IMR-90 (cell line): Measurements from ENCODE around the gene ISCA1. TPM values are rescaled to one million over a fixed set of nuclear protein-coding genes. Genes with fewer than 3 reads are reported as not detected.

ENCODE experiments used
- ATAC-seq: fragments of 200-7000 bp; cut with Tn5 transposase; 2 replicates; pipeline ENCODE4 v1.9.1; 2020; ENCODE audit warnings: low read depth, mild to moderate bottlenecking, moderate library complexity
- BruUV-seq: library from RNA; stranded (reverse); fragments of 400-500 nt; replicated peaks from 2 replicates; lab custom pipeline; 2021; lab: Mats Ljungman, UMichigan
- CTCF ChIA-PET: fragments of 300-600 bp; formaldehyde crosslinking; extraction: SDS; loops from one replicate; lab custom pipeline; 2021; ENCODE audit warnings: antibody characterized with exemption; lab: Yijun Ruan, JAX
- POLR2A ChIA-PET: fragments of 300-600 bp; sonication (Branson Sonifier 250); formaldehyde crosslinking; loops from one replicate; lab custom pipeline; 2022; ENCODE audit warnings: antibody characterized with exemption; ENCODE audit not compliant: unreplicated experiment; lab: Charles Lee
- DNase-seq: peaks from one replicate; pipeline ENCODE4 v3.0.0; 2013
- H2AFZ ChIP-seq: replicated peaks from 2 replicates; pipeline ENCODE3; 2013; ENCODE audit warnings: low read length, mild to moderate bottlenecking; ENCODE audit not compliant: poor library complexity
- H2AK5ac ChIP-seq: 2 replicates; pipeline ENCODE4 v1.6.1; 2013; ENCODE audit warnings: low read depth, low read length, inconsistent platforms
- H2AK9ac ChIP-seq: replicated peaks from 2 replicates; pipeline ENCODE3; 2013; ENCODE audit warnings: mild to moderate bottlenecking, low read depth, low read length, moderate library complexity; ENCODE audit not compliant: poor library complexity
- H2BK120ac ChIP-seq: 2 replicates; pipeline ENCODE4 v1.6.1; 2013; ENCODE audit warnings: low read depth, low read length, inconsistent platforms
- H2BK15ac ChIP-seq: 3 replicates; pipeline ENCODE4 v1.6.1; 2013; ENCODE audit warnings: low read depth, low read length, inconsistent platforms
- H2BK20ac ChIP-seq: 2 replicates; pipeline ENCODE4 v1.6.1; 2013; ENCODE audit warnings: low read depth, mild to moderate bottlenecking, inconsistent platforms, low read length, moderate library complexity
- H2BK5ac ChIP-seq: 2 replicates; pipeline ENCODE4 v1.6.1; 2013; ENCODE audit warnings: mild to moderate bottlenecking, low read depth, low read length, inconsistent platforms; ENCODE audit not compliant: poor library complexity, severe bottlenecking
- H3K14ac ChIP-seq: replicated peaks from 2 replicates; pipeline ENCODE4 v1.6.1; 2013; ENCODE audit warnings: low read depth, low read length, inconsistent platforms
- H3K18ac ChIP-seq: 2 replicates; pipeline ENCODE4 v1.6.1; 2013; ENCODE audit warnings: low read depth, low read length, control low read depth
- H3K23ac ChIP-seq: 2 replicates; pipeline ENCODE4 v1.6.1; 2013; ENCODE audit warnings: low read depth, low read length, inconsistent platforms
- H3K27ac ChIP-seq: 2 replicates; pipeline ENCODE4 v1.5.1; 2013; ENCODE audit warnings: mild to moderate bottlenecking, control low read depth, low read length; ENCODE audit not compliant: insufficient read depth
- H3K27me3 ChIP-seq: 2 replicates; pipeline ENCODE4 v1.6.1; 2013; ENCODE audit warnings: low read length; ENCODE audit not compliant: control insufficient read depth, insufficient read depth
- H3K36me3 ChIP-seq: 2 replicates; pipeline ENCODE4 v1.6.1; 2013; ENCODE audit warnings: low read length, mixed read lengths; ENCODE audit not compliant: control insufficient read depth, insufficient read depth
- H3K4ac ChIP-seq: 2 replicates; pipeline ENCODE4 v1.6.1; 2013; ENCODE audit warnings: low read depth, low read length, inconsistent platforms
- H3K4me1 ChIP-seq: 2 replicates; pipeline ENCODE4 v1.6.1; 2013; ENCODE audit warnings: low read length, mixed read lengths; ENCODE audit not compliant: control insufficient read depth, insufficient read depth
- H3K4me2 ChIP-seq: 2 replicates; pipeline ENCODE4 v1.6.1; 2013; ENCODE audit warnings: low read depth, mild to moderate bottlenecking, control low read depth, low read length, moderate library complexity
- H3K4me3 ChIP-seq: 2 replicates; pipeline ENCODE4 v1.5.1; 2013; ENCODE audit warnings: low read depth, mild to moderate bottlenecking, control low read depth, low read length, moderate library complexity; ENCODE audit not compliant: insufficient read depth
- H3K56ac ChIP-seq: 2 replicates; pipeline ENCODE4 v1.6.1; 2013; ENCODE audit warnings: low read length, inconsistent platforms; ENCODE audit not compliant: insufficient read depth; ENCODE audit errors: extremely low read depth
- H3K79me1 ChIP-seq, 2 experiments: 2 replicates each; pipeline ENCODE4 v1.6.1; 2013; ENCODE audit warnings: low read length in 2 of 2, inconsistent platforms in 1 of 2, low read depth in 1 of 2
- H3K9ac ChIP-seq: 2 replicates; pipeline ENCODE4 v1.6.1; 2013; ENCODE audit warnings: low read depth, low read length, control low read depth
- H3K9me1 ChIP-seq: 2 replicates; pipeline ENCODE4 v1.6.1; 2013; ENCODE audit warnings: low read length, inconsistent platforms; ENCODE audit not compliant: insufficient read depth
- H3K9me3 ChIP-seq: 2 replicates; pipeline ENCODE4 v1.6.1; 2013; ENCODE audit warnings: low read length; ENCODE audit not compliant: control insufficient read depth, insufficient read depth
- H4K20me1 ChIP-seq: 2 replicates; pipeline ENCODE4 v1.6.1; 2013; ENCODE audit warnings: low read length, inconsistent platforms; ENCODE audit not compliant: insufficient read depth
- H4K5ac ChIP-seq: 2 replicates; pipeline ENCODE4 v1.6.1; 2013; ENCODE audit warnings: mild to moderate bottlenecking, low read depth, low read length, control low read depth
- H4K8ac ChIP-seq, 2 experiments: 2 replicates each; pipeline ENCODE4 v1.6.1; 2013; ENCODE audit warnings: low read depth in 2 of 2, low read length in 2 of 2, control low read depth in 1 of 2, inconsistent platforms in 1 of 2
- H4K91ac ChIP-seq: 2 replicates; pipeline ENCODE4 v1.6.1; 2013; ENCODE audit warnings: low read depth, low read length, inconsistent platforms; ENCODE audit not compliant: insufficient read depth
- BHLHE40 ChIP-seq: fragments of 150-350 bp; IDR thresholded peaks from 2 replicates; pipeline ENCODE4 v1.6.1; 2016; ENCODE audit warnings: mild to moderate bottlenecking, low read depth, low read length
- CEBPB ChIP-seq: IDR thresholded peaks from 2 replicates; pipeline ENCODE4 v1.6.1; 2012; ENCODE audit warnings: low read depth, low read length, improper control_type of control experiment
- CHD1 ChIP-seq: IDR thresholded peaks from 2 replicates; pipeline ENCODE4 v1.6.1; 2012; ENCODE audit warnings: low read depth, low read length, improper control_type of control experiment
- CTCF ChIP-seq: conservative IDR thresholded peaks from 2 replicates; pipeline ENCODE4 v1.5.1; 2012; ENCODE audit warnings: mild to moderate bottlenecking, low read depth, low read length, improper control_type of control experiment
- ELK1 ChIP-seq: fragments of 150-350 bp; IDR thresholded peaks from 2 replicates; pipeline ENCODE4 v1.6.1; 2016; ENCODE audit warnings: low read depth, mild to moderate bottlenecking, low read length, moderate library complexity, borderline replicate concordance
- FOS ChIP-seq: fragments of 150-350 bp; IDR thresholded peaks from 2 replicates; pipeline ENCODE4 v1.6.1; 2016; ENCODE audit warnings: low read depth, low read length
- MAFK ChIP-seq: IDR thresholded peaks from 2 replicates; pipeline ENCODE4 v1.6.1; 2012; ENCODE audit warnings: low read depth, low read length, improper control_type of control experiment
- MAZ ChIP-seq: IDR thresholded peaks from 2 replicates; pipeline ENCODE4 v1.6.1; 2012; ENCODE audit warnings: low read depth, mild to moderate bottlenecking, low read length, improper control_type of control experiment, moderate library complexity, borderline replicate concordance
- MXI1 ChIP-seq: IDR thresholded peaks from 2 replicates; pipeline ENCODE4 v1.6.1; 2012; ENCODE audit warnings: low read depth, mild to moderate bottlenecking, low read length, moderate library complexity, borderline replicate concordance
- NFE2L2 ChIP-seq: fragments of 150-350 bp; IDR thresholded peaks from 2 replicates; pipeline ENCODE4 v1.6.1; 2016; ENCODE audit warnings: low read depth, mild to moderate bottlenecking, low read length
- POLR2A ChIP-seq: IDR thresholded peaks from 2 replicates; pipeline ENCODE4 v1.6.1; 2012; ENCODE audit warnings: mild to moderate bottlenecking, low read depth, low read length
- RAD21 ChIP-seq: IDR thresholded peaks from 2 replicates; pipeline ENCODE4 v1.6.1; 2012; ENCODE audit warnings: low read length, improper control_type of control experiment
- RCOR1 ChIP-seq: IDR thresholded peaks from 2 replicates; pipeline ENCODE4 v1.6.1; 2012; ENCODE audit warnings: mild to moderate bottlenecking, low read length, improper control_type of control experiment; ENCODE audit not compliant: insufficient replicate concordance
- RFX5 ChIP-seq: IDR thresholded peaks from 2 replicates; pipeline ENCODE4 v1.8.0; 2012; ENCODE audit warnings: low read depth, mild to moderate bottlenecking, low read length, moderate library complexity
- SMC3 ChIP-seq: fragments of 150-350 bp; IDR thresholded peaks from 2 replicates; pipeline ENCODE4 v1.6.1; 2016; ENCODE audit warnings: low read depth, mild to moderate bottlenecking, antibody characterized with exemption, low read length, moderate library complexity
- USF2 ChIP-seq: fragments of 150-350 bp; IDR thresholded peaks from 2 replicates; pipeline ENCODE4 v1.6.1; 2017; ENCODE audit warnings: mild to moderate bottlenecking, antibody characterized with exemption, low read length, low read depth
- WGBS, 2 experiments: methylation state at CpG; one replicate each; pipeline versions ENCODE4 v1.1.5 to v1.1.7; 2013; ENCODE audit warnings: missing lambda C conversion rate in 2 of 2; ENCODE audit not compliant: insufficient read length in 1 of 2; ENCODE audit errors: extremely low coverage in 2 of 2; 5-methylcytosine and 5-hydroxymethylcytosine counted together
- dilution Hi-C: fragments of 300-500 bp; cut with HindIII; formaldehyde crosslinking; loops from one replicate; pipeline ENCODE4 v1.14.3; 2018; ENCODE audit warnings: low sequenced_read_pairs; ENCODE audit not compliant: unreplicated experiment
- in situ Hi-C: fragments of 300-500 bp; cut with MboI; formaldehyde crosslinking; loops from 3 replicates; pipeline ENCODE4 v1.14.3; 2019; ENCODE audit warnings: low sequenced_read_pairs, inconsistent platforms, mixed read lengths
- intact Hi-C: fragments of 100-400 bp; cut with micrococcal nuclease; formaldehyde crosslinking; loops from 2 replicates; pipeline ENCODE4 v1.10.0; 2022
- polyA plus RNA-seq, 3 experiments: library from polyadenylated mRNA; depleted of rRNA; stranded (reverse); fragments of >200 nt; gene quantifications; 2 replicates each; pipeline ENCODE4 v1.2.3, GENCODE V29; 2012; ENCODE audit warnings: low replicate concordance in 1 of 3
- total RNA-seq: library from RNA; depleted of rRNA; stranded (reverse); fragments of >200 nt; gene quantifications from 2 replicates; pipeline ENCODE4 v1.2.3, GENCODE V29; 2012

Gene ISCA1
- total and polyA plus RNA-seq, 2 of the 4 experiments (the other 2 are of a cell fraction): 14.7 to 15.1 TPM

GRCh38 chr9:86280580-86280979, 1.8 kb downstream of the ISCA1 start:
- H2AK5ac ChIP-seq: no peak overlapping the region
- no peak overlapping the region for H2BK20ac ChIP-seq
- in situ Hi-C loops (no loop called here), intact Hi-C loops (loop anchor here (5.0 kb wide), 2 partner anchors 127 to 338 kb away; partner anchors contain the start of gene NAA35), dilution Hi-C loops (no loop called here)
- no peaks in the 10 kb centered on the region; the same call in 1 of the 2 replicates for H3K36me3 ChIP-seq
- peaks cover 20% of the 10 kb centered on the region for H4K20me1 ChIP-seq
- H3K79me1 ChIP-seq: peaks cover 29 to 42% of the 10 kb centered on the region in 2 experiments
- TF ChIP-seq MXI1 (no peak), BHLHE40 (no peak), POLR2A (no peak), RAD21 (no peak), FOS (no peak), MAZ (no peak), RCOR1 (no peak), CHD1 (no peak), MAFK (no peak), CTCF (no peak), SMC3 (no peak), NFE2L2 (no peak), RFX5 (no peak), USF2 (no peak), CEBPB (no peak), ELK1 (no peak)
- H2BK5ac ChIP-seq: no peak overlapping the region
- no peak overlapping the region for H2BK120ac ChIP-seq
- no peak overlapping the region for H4K91ac ChIP-seq
- no peak for ATAC-seq
- no peak overlapping the region for H3K27ac ChIP-seq
- CTCF ChIA-PET: interaction anchor here (2.2 kb wide), 1 partner anchor 78 kb away, joined by 5 read pairs; no protein-coding TSS in a partner anchor
- no peak overlapping the region for H4K8ac ChIP-seq
- TSS peak; percentile 27 for BruUV-seq
- H2AFZ ChIP-seq: no peak overlapping the region
- H3K4me1 ChIP-seq: peaks cover 6% of the 10 kb centered on the region
- no peak overlapping the region for H2AK9ac ChIP-seq
- peaks cover 10% of the 10 kb centered on the region for H3K9me1 ChIP-seq
- H3K23ac ChIP-seq: no peak overlapping the region
- H3K4me2 ChIP-seq: no peak overlapping the region; the same call in 1 of the 2 replicates
- H3K14ac ChIP-seq: no peak overlapping the region
- H3K9me3 ChIP-seq: no peaks in the 10 kb centered on the region
- POLR2A ChIA-PET: interaction anchor here (0.7 kb wide), 1 partner anchor 935 kb away, joined by 4 read pairs; no protein-coding TSS in a partner anchor
- no peak overlapping the region for H3K56ac ChIP-seq
- H3K18ac ChIP-seq: no peak overlapping the region
- WGBS, 2 experiments: no CpG with 5 or more reads among the region's 7 CpGs
- no peak overlapping the region for H4K5ac ChIP-seq
- DNase-seq: no peak
- H3K4me3 ChIP-seq: no peak overlapping the region
- no peak overlapping the region for H3K9ac ChIP-seq
- H2BK15ac ChIP-seq: no peak overlapping the region
- no peaks in the 10 kb centered on the region for H3K27me3 ChIP-seq
- H3K4ac ChIP-seq: no peak overlapping the region
